Panc1 (cell line): ENCODE results near the gene CAST. TPM values are rescaled to one million over a fixed set of nuclear protein-coding genes. Genes with fewer than 3 reads are reported as not detected.

Experiments used
- ATAC-seq: fragments of 200-7000 bp; cut with Tn5 transposase; 2 replicates; pipeline ENCODE4 v1.9.1; 2020; ENCODE audit warnings: mild to moderate bottlenecking, moderate library complexity
- BruUV-seq: library from RNA; stranded (reverse); fragments of 400-500 nt; replicated peaks from 2 replicates; lab custom pipeline; 2021; lab: Mats Ljungman, UMichigan
- CTCF ChIA-PET: fragments of 300-600 bp; sonication (Branson Sonifier 250); formaldehyde crosslinking; loops from one replicate; lab custom pipeline; 2022; ENCODE audit warnings: antibody characterized with exemption; lab: Charles Lee
- POLR2A ChIA-PET: fragments of 300-600 bp; sonication (Branson Sonifier 250); formaldehyde crosslinking; loops from one replicate; lab custom pipeline; 2022; ENCODE audit warnings: antibody characterized with exemption; lab: Charles Lee
- DNase-seq: peaks from one replicate; pipeline ENCODE4 v3.0.0-alpha.2; 2010; ENCODE audit warnings: low read depth, low spot score
- H3K27ac ChIP-seq: 2 replicates; pipeline ENCODE4 v1.5.1; 2011; ENCODE audit warnings: mild to moderate bottlenecking, low read length, inconsistent platforms
- H3K27me3 ChIP-seq: fragments of 200-500 bp; sonication (Bioruptor generic); 2 replicates; pipeline ENCODE4 v1.6.0; 2014; ENCODE audit warnings: low read length, inconsistent platforms; ENCODE audit not compliant: control insufficient read depth, insufficient read depth
- H3K36me3 ChIP-seq: fragments of 200-500 bp; sonication (Bioruptor generic); 2 replicates; pipeline ENCODE4 v1.5.1; 2014; ENCODE audit warnings: inconsistent platforms, mild to moderate bottlenecking, low read length, moderate library complexity; ENCODE audit not compliant: control insufficient read depth, insufficient read depth
- H3K4me1 ChIP-seq: 2 replicates; pipeline ENCODE4 v1.5.1; 2011; ENCODE audit warnings: inconsistent platforms, mild to moderate bottlenecking, low read length, moderate library complexity; ENCODE audit not compliant: control insufficient read depth, insufficient read depth
- H3K4me3 ChIP-seq, 2 experiments: 2 replicates each; pipeline ENCODE4 v1.5.1; 2011 to 2012; ENCODE audit warnings: low read depth in 2 of 2, low read length in 2 of 2, mild to moderate bottlenecking in 2 of 2, inconsistent platforms in 1 of 2, moderate library complexity in 1 of 2
- H3K9me3 ChIP-seq: fragments of 200-500 bp; sonication (Bioruptor generic); 2 replicates; pipeline ENCODE4 v1.5.1; 2014; ENCODE audit warnings: low read depth, mild to moderate bottlenecking, inconsistent platforms, low read length, moderate library complexity; ENCODE audit not compliant: control insufficient read depth, insufficient read depth
- POLR2AphosphoS5 ChIP-seq: IDR thresholded peaks from 2 replicates; pipeline ENCODE4 v1.6.1; 2012; ENCODE audit warnings: mild to moderate bottlenecking, low read depth, low read length, moderate library complexity
- SIN3A ChIP-seq: IDR thresholded peaks from 2 replicates; pipeline ENCODE4 v1.6.1; 2012; ENCODE audit warnings: low read depth, mild to moderate bottlenecking, low read length, moderate library complexity, borderline replicate concordance; ENCODE audit not compliant: insufficient read depth
- TCF7L2 ChIP-seq: IDR thresholded peaks from 2 replicates; pipeline ENCODE4 v1.6.1; 2011; ENCODE audit warnings: mild to moderate bottlenecking, low read depth, low read length, inconsistent platforms
- in situ Hi-C: cut with HindIII; loops from 2 replicates; pipeline ENCODE4 v1.10.0; 2016; ENCODE audit warnings: low sequenced_read_pairs, low pct_unique_long_range_greater_than_20kb
- intact Hi-C: fragments of 100-400 bp; cut with micrococcal nuclease; formaldehyde crosslinking; loops from one replicate; pipeline ENCODE4 v1.10.0; 2022; ENCODE audit not compliant: unreplicated experiment
- total RNA-seq: library from RNA; stranded (reverse); gene quantifications from one replicate; pipeline ENCODE4 v1.2.1, GENCODE V29; 2021; ENCODE audit not compliant: unreplicated experiment
- TF ChIP-seq, protein P1 (sequence below), 2 experiments: IDR thresholded peaks; 2 replicates each; pipeline ENCODE4 v1.6.1; 2011 to 2012; ENCODE audit warnings: low read depth in 2 of 2, control low read depth in 1 of 2, low read length in 1 of 2, mild to moderate bottlenecking in 1 of 2, moderate library complexity in 1 of 2; ENCODE audit not compliant: insufficient read depth in 1 of 2
- TF ChIP-seq, protein P2 (sequence below): fragments of 450-650 bp; IDR thresholded peaks from 2 replicates; pipeline ENCODE4 v1.5.1; 2017; ENCODE audit warnings: mild to moderate bottlenecking

The CAST gene
- total RNA-seq, 1 experiment from 2014 or later: 212 TPM

DNA sequence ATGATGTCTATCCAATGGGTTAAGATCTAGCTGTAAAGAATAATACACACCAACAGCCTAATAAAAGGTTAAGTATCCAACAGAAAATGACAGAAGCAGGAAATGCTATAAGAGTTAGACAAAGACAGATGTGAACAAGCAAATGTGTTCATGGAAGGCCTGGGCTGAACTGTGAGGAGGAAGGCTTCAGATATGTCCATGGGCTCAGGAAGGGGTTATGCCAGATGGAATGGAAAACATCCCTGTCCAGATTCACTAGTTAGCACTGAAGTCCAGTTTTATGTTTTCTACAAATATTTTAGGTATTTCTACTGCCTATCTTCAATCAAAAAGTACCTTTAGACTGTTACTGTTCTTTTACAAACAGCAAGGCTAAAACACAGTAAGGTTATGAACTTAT lies 118.5 kb downstream of the CAST start:
- intact Hi-C loops (no loop called here), in situ Hi-C loops (no loop called here)
- peaks cover 14% of the 10 kb centered on the region for H3K4me1 ChIP-seq
- 0 out of 2 replicates have a peak, but pooled peaks have one; percentile 48 for ATAC-seq
- BruUV-seq: no TSS peak
- TF ChIP-seq POLR2AphosphoS5: no peak
- TF ChIP-seq, protein P1, sequence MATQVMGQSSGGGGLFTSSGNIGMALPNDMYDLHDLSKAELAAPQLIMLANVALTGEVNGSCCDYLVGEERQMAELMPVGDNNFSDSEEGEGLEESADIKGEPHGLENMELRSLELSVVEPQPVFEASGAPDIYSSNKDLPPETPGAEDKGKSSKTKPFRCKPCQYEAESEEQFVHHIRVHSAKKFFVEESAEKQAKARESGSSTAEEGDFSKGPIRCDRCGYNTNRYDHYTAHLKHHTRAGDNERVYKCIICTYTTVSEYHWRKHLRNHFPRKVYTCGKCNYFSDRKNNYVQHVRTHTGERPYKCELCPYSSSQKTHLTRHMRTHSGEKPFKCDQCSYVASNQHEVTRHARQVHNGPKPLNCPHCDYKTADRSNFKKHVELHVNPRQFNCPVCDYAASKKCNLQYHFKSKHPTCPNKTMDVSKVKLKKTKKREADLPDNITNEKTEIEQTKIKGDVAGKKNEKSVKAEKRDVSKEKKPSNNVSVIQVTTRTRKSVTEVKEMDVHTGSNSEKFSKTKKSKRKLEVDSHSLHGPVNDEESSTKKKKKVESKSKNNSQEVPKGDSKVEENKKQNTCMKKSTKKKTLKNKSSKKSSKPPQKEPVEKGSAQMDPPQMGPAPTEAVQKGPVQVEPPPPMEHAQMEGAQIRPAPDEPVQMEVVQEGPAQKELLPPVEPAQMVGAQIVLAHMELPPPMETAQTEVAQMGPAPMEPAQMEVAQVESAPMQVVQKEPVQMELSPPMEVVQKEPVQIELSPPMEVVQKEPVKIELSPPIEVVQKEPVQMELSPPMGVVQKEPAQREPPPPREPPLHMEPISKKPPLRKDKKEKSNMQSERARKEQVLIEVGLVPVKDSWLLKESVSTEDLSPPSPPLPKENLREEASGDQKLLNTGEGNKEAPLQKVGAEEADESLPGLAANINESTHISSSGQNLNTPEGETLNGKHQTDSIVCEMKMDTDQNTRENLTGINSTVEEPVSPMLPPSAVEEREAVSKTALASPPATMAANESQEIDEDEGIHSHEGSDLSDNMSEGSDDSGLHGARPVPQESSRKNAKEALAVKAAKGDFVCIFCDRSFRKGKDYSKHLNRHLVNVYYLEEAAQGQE (IDR thresholded peaks at IDR 0.05; ENCODE audit: insufficient read depth in 1 of 2, low read depth in 2 of 2, low read length in 1 of 2): no peak
- TF ChIP-seq SIN3A: no peak
- TF ChIP-seq TCF7L2: no peak
- TF ChIP-seq, protein P2, sequence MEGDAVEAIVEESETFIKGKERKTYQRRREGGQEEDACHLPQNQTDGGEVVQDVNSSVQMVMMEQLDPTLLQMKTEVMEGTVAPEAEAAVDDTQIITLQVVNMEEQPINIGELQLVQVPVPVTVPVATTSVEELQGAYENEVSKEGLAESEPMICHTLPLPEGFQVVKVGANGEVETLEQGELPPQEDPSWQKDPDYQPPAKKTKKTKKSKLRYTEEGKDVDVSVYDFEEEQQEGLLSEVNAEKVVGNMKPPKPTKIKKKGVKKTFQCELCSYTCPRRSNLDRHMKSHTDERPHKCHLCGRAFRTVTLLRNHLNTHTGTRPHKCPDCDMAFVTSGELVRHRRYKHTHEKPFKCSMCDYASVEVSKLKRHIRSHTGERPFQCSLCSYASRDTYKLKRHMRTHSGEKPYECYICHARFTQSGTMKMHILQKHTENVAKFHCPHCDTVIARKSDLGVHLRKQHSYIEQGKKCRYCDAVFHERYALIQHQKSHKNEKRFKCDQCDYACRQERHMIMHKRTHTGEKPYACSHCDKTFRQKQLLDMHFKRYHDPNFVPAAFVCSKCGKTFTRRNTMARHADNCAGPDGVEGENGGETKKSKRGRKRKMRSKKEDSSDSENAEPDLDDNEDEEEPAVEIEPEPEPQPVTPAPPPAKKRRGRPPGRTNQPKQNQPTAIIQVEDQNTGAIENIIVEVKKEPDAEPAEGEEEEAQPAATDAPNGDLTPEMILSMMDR: no peak
- DNase-seq: no peak
- H3K27me3 ChIP-seq: no peaks in the 10 kb centered on the region
- no peaks in the 10 kb centered on the region for H3K9me3 ChIP-seq
- CTCF ChIA-PET: interaction anchor here (0.7 kb wide), 1 partner anchor 36 kb away, joined by 5 read pairs; no protein-coding TSS in a partner anchor
- 0 out of 2 replicates have a peak overlapping the region, but pooled peaks have one; percentile 40 for H3K27ac ChIP-seq
- peaks cover 7% of the 10 kb centered on the region for H3K36me3 ChIP-seq
- no peak overlapping the region for H3K4me3 ChIP-seq
- POLR2A ChIA-PET: interaction anchor here (0.5 kb wide), 1 partner anchor 374 kb away, joined by 3 read pairs; no protein-coding TSS in a partner anchor

GRCh38 chr5:96781031-96781971 lies 119.1 kb downstream of the CAST start:
- intact Hi-C loops: no loop called here
- Histone ChIP-seq H3K27ac (0 out of 2 replicates have a peak overlapping the region, but pooled peaks have one; percentile 40), H3K27me3 (no peaks in the 10 kb centered on the region), H3K4me1 (peaks cover 14% of the 10 kb centered on the region), H3K36me3 (peaks cover 7% of the 10 kb centered on the region), H3K9me3 (no peaks in the 10 kb centered on the region), H3K4me3 (no peak overlapping the region)
- in situ Hi-C loops: no loop called here
- ChIA-PET POLR2A (no interaction called here), CTCF (no interaction called here)
- peak; percentile 55 for ATAC-seq
- TF ChIP-seq, protein P1 (IDR thresholded peaks at IDR 0.05; ENCODE audit: insufficient read depth in 1 of 2, low read depth in 2 of 2, low read length in 1 of 2): no peak
- peak; percentile 88 for TF ChIP-seq TCF7L2
- DNase-seq: no peak
- BruUV-seq: no TSS peak
